Measurements from ENCODE around the gene MAP3K10. TPM values are rescaled to one million over a fixed set of nuclear protein-coding genes. Genes with fewer than 3 reads are reported as not detected.

The MAP3K10 gene
- total RNA-seq (10 to 100 TPM; 22.3 to 31.5 (median 27.0) TPM), polyA plus RNA-seq (under 1 TPM; 0.09 to 0.52 TPM), total RNA-seq (27.1 reads per million, percentile 57 among the genes with 10 or more reads in this experiment)

- Mint-ChIP-seq H3K27me3 (no peaks in the 10 kb centered on the region), H3K4me1 (peaks cover 14 to 39% (median 30%) of the 10 kb centered on the region in 7 donors), H3K9me3 (no peaks in the 10 kb centered on the region), H3K4me3 (peak within 1 kb of the TSS; percentile 76 to 92 (median 86)), H3K27ac (peak within 1 kb of the TSS; percentile 53 to 94 (median 87)), H3K36me3 (peaks cover 0 to 4% (median 0%) of the 10 kb centered on the region in 5 donors)
- POLR2A ChIA-PET, result interaction anchor here (0.7 to 1.1 kb wide), 6 partner anchors 14 to 1173 kb away, joined by 3 to 4 read pairs (median 3); partner anchors contain the start of genes B9D2, PSMC4 and ZNF780A
- Histone ChIP-seq H3K27me3 (ENCODE audit: control insufficient read depth in 2 of 2, insufficient read depth in 2 of 2, low read length in 2 of 2) (no peaks in the 10 kb centered on the region), H3K36me3 (ENCODE audit: control insufficient read depth in 2 of 3, insufficient read depth in 3 of 3, low read length in 3 of 3) (peaks cover 0 to 5% (median 0%) of the 10 kb centered on the region in 3 experiments), H3K27ac (ENCODE audit: low read depth, low read length) (peak within 1 kb of the TSS; percentile 86), H3K9me3 (ENCODE audit: control insufficient read depth in 2 of 3, low read length in 3 of 3) (no peaks in the 10 kb centered on the region), H3K4me3 (ENCODE audit: low read length) (peak within 1 kb of the TSS; percentile 97), H3K4me1 (ENCODE audit: control insufficient read depth in 2 of 2, insufficient read depth in 2 of 2, low read length in 2 of 2) (peaks cover 5 to 10% of the 10 kb centered on the region in 2 donors)
- DNase-seq, result peak; percentile 50 to 84 (median 67)
- intact Hi-C loops (cut with micrococcal nuclease), result loop anchor here (1.0 to 5.0 kb wide), 8 partner anchors 31 to 366 kb away; partner anchors contain the start of genes AKT2 (in 2 of the 2), PSMC4 (in 2 of the 2), C19orf47 (in 1 of the 2) and FBL (in 1 of the 2)
- CTCF ChIA-PET, result interaction anchor here (0.7 kb wide), 1 partner anchor 251 kb away, joined by 4 read pairs; no protein-coding TSS in a partner anchor
- peak; percentile 95 for ATAC-seq
Measured at GRCh38 chr19:40190891-40191835, at the start of gene MAP3K10. Gene MAP3K10 (plus strand): TSS chr19:40191426. CDS start chr19:40192032, 606 bp downstream.

GRCh38 chr19:40141551-40141950, 49.7 kb upstream of the MAP3K10 start:
- no peak overlapping the region for H3K27ac ChIP-seq (ENCODE audit: low read depth, low read length)
- ChIA-PET POLR2A (interaction anchor here (0.7 to 1.1 kb wide), 3 partner anchors 171 to 1206 kb away, joined by 3 to 4 read pairs (median 3); no protein-coding TSS in a partner anchor), CTCF (interaction anchor here (0.6 to 3.7 kb wide), 3 partner anchors 20 to 631 kb away, joined by 3 to 21 read pairs (median 8); no protein-coding TSS in a partner anchor)
- H3K36me3 ChIP-seq (ENCODE audit: control insufficient read depth in 2 of 3, insufficient read depth in 3 of 3, low read length in 3 of 3), result no peaks in the 10 kb centered on the region
- Mint-ChIP-seq H3K27me3 (peaks cover 0 to 7% (median 2%) of the 10 kb centered on the region in 5 donors), H3K9me3 (no peaks in the 10 kb centered on the region), H3K4me3 (no peak overlapping the region), H3K27ac (peak overlapping the region in 2 of 9 donors; percentile 24 to 65), H3K4me1 (peaks cover 13 to 44% (median 32%) of the 10 kb centered on the region in 7 donors), H3K36me3 (no peaks in the 10 kb centered on the region)
- no peak overlapping the region for H3K4me3 ChIP-seq (ENCODE audit: low read length)
- DNase-seq (no peak), ATAC-seq (no peak)
- no peaks in the 10 kb centered on the region for H3K9me3 ChIP-seq (ENCODE audit: control insufficient read depth in 2 of 3, low read length in 3 of 3)
- H3K4me1 ChIP-seq (ENCODE audit: control insufficient read depth in 2 of 2, insufficient read depth in 2 of 2, low read length in 2 of 2), result peaks cover 28 to 29% of the 10 kb centered on the region in 2 donors
- H3K27me3 ChIP-seq (ENCODE audit: control insufficient read depth in 2 of 2, insufficient read depth in 2 of 2, low read length in 2 of 2), result no peaks in the 10 kb centered on the region
- intact Hi-C loops (cut with micrococcal nuclease), result loop anchor here in 1 of 2 donors (5.0 to 10.0 kb wide), 5 partner anchors 143 to 463 kb away; partner anchors contain the start of genes AKT2, LTBP4 and SERTAD1

GRCh38 chr19:40143612-40144011, 47.6 kb upstream of the MAP3K10 start:
- Mint-ChIP-seq H3K27me3 (peaks cover 0 to 6% (median 0%) of the 10 kb centered on the region in 5 donors), H3K9me3 (no peaks in the 10 kb centered on the region), H3K4me1 (peaks cover 20 to 51% (median 42%) of the 10 kb centered on the region in 7 donors), H3K27ac (peak overlapping the region; percentile 63 to 92 (median 88)), H3K4me3 (peak overlapping the region; percentile 51 to 80 (median 72)), H3K36me3 (no peaks in the 10 kb centered on the region)
- Histone ChIP-seq H3K36me3 (ENCODE audit: control insufficient read depth in 2 of 3, insufficient read depth in 3 of 3, low read length in 3 of 3) (no peaks in the 10 kb centered on the region), H3K4me3 (ENCODE audit: low read length) (peak overlapping the region; percentile 19), H3K9me3 (ENCODE audit: control insufficient read depth in 2 of 3, low read length in 3 of 3) (no peaks in the 10 kb centered on the region), H3K27ac (ENCODE audit: low read depth, low read length) (peak overlapping the region; percentile 31), H3K27me3 (ENCODE audit: control insufficient read depth in 2 of 2, insufficient read depth in 2 of 2, low read length in 2 of 2) (no peaks in the 10 kb centered on the region), H3K4me1 (ENCODE audit: control insufficient read depth in 2 of 2, insufficient read depth in 2 of 2, low read length in 2 of 2) (peaks cover 28 to 44% of the 10 kb centered on the region in 2 donors)
- ChIA-PET POLR2A (interaction anchor here (0.7 to 1.0 kb wide), 2 partner anchors 204 to 261 kb away, joined by 3 read pairs; partner anchors contain the start of genes C19orf47 and PLD3), CTCF (interaction anchor here (0.6 to 1.1 kb wide), 8 partner anchors 11 to 628 kb away, joined by 3 to 6 read pairs (median 4); no protein-coding TSS in a partner anchor)
- intact Hi-C loops (cut with micrococcal nuclease), result loop anchor here (1.0 to 10.0 kb wide), 9 partner anchors 20 to 461 kb away; partner anchors contain the start of genes AKT2 (in 1 of the 2), LTBP4 (in 1 of the 2), MAP3K10 (in 1 of the 2) and SERTAD1 (in 1 of the 2)
- peak; percentile 69 for ATAC-seq
- peak in 6 of 9 donors; percentile 34 to 54 (median 50) for DNase-seq

GRCh38 chr19:40144151-40144550, 47.1 kb upstream of the MAP3K10 start:
- Histone ChIP-seq H3K4me3 (ENCODE audit: low read length) (peak overlapping the region; percentile 17), H3K36me3 (ENCODE audit: control insufficient read depth in 2 of 3, insufficient read depth in 3 of 3, low read length in 3 of 3) (no peaks in the 10 kb centered on the region), H3K27ac (ENCODE audit: low read depth, low read length) (peak overlapping the region; percentile 31), H3K4me1 (ENCODE audit: control insufficient read depth in 2 of 2, insufficient read depth in 2 of 2, low read length in 2 of 2) (peaks cover 28 to 44% of the 10 kb centered on the region in 2 donors), H3K27me3 (ENCODE audit: control insufficient read depth in 2 of 2, insufficient read depth in 2 of 2, low read length in 2 of 2) (no peaks in the 10 kb centered on the region), H3K9me3 (ENCODE audit: control insufficient read depth in 2 of 3, low read length in 3 of 3) (no peaks in the 10 kb centered on the region)
- peak overlapping the region; percentile 65 to 84 (median 78) for H3K4me3 Mint-ChIP-seq
- peak in 7 of 9 donors; percentile 50 to 83 (median 75) for DNase-seq
- no peaks in the 10 kb centered on the region for H3K36me3 Mint-ChIP-seq
- intact Hi-C loops (cut with micrococcal nuclease), result loop anchor here (1.0 to 10.0 kb wide), 9 partner anchors 19 to 461 kb away; partner anchors contain the start of genes AKT2 (in 1 of the 2), LTBP4 (in 1 of the 2), MAP3K10 (in 1 of the 2) and SERTAD1 (in 1 of the 2)
- H3K27me3 Mint-ChIP-seq, result peaks cover 0 to 6% (median 0%) of the 10 kb centered on the region in 5 donors
- POLR2A ChIA-PET, result interaction anchor here (1.0 kb wide), 1 partner anchor 204 kb away, joined by 3 read pairs; the partner anchor contains the start of genes C19orf47 and PLD3
- H3K4me1 Mint-ChIP-seq, result peaks cover 20 to 51% (median 43%) of the 10 kb centered on the region in 7 donors
- H3K27ac Mint-ChIP-seq, result peak overlapping the region; percentile 75 to 92 (median 89)
- CTCF ChIA-PET, result interaction anchor here (0.6 to 1.1 kb wide), 7 partner anchors 17 to 628 kb away, joined by 3 to 6 read pairs (median 4); no protein-coding TSS in a partner anchor
- no peaks in the 10 kb centered on the region for H3K9me3 Mint-ChIP-seq
- ATAC-seq, result peak; percentile 84

- ChIA-PET CTCF (interaction anchor here (0.6 kb wide), 2 partner anchors 58 to 547 kb away, joined by 4 read pairs; no protein-coding TSS in a partner anchor), POLR2A (interaction anchor here (1.0 kb wide), 1 partner anchor 55 kb away, joined by 5 read pairs; the partner anchor contains the start of gene ZNF780A)
- Histone ChIP-seq H3K27ac (ENCODE audit: low read depth, low read length) (no peak overlapping the region), H3K27me3 (ENCODE audit: control insufficient read depth in 2 of 2, insufficient read depth in 2 of 2, low read length in 2 of 2) (no peaks in the 10 kb centered on the region), H3K4me3 (ENCODE audit: low read length) (no peak overlapping the region), H3K4me1 (ENCODE audit: control insufficient read depth in 2 of 2, insufficient read depth in 2 of 2, low read length in 2 of 2) (peaks cover 28 to 44% of the 10 kb centered on the region in 2 donors), H3K9me3 (ENCODE audit: control insufficient read depth in 2 of 3, low read length in 3 of 3) (no peaks in the 10 kb centered on the region), H3K36me3 (ENCODE audit: control insufficient read depth in 2 of 3, insufficient read depth in 3 of 3, low read length in 3 of 3) (no peaks in the 10 kb centered on the region)
- Mint-ChIP-seq H3K27me3 (no peaks in the 10 kb centered on the region), H3K4me1 (peaks cover 20 to 45% (median 37%) of the 10 kb centered on the region in 7 donors), H3K4me3 (peak overlapping the region; percentile 22 to 80 (median 36)), H3K27ac (peak overlapping the region in 8 of 9 donors; percentile 16 to 92 (median 82)), H3K9me3 (no peaks in the 10 kb centered on the region), H3K36me3 (no peaks in the 10 kb centered on the region)
- DNase-seq (no peak), ATAC-seq (no peak)
- intact Hi-C loops (cut with micrococcal nuclease), result loop anchor here (1.0 to 10.0 kb wide), 9 partner anchors 18 to 460 kb away; partner anchors contain the start of genes AKT2 (in 1 of the 2), LTBP4 (in 1 of the 2), MAP3K10 (in 1 of the 2) and SERTAD1 (in 1 of the 2)
Measured at GRCh38 chr19:40144947-40145748, 46.1 kb upstream of the MAP3K10 start.
